Measurements from ENCODE around the gene GMDS. TPM values are rescaled to one million over a fixed set of nuclear protein-coding genes. Genes with fewer than 3 reads are reported as not detected.

GMDS gene
- total and polyA plus RNA-seq, 4 donors = 7.3 to 28.3 (median 16.1) TPM

GRCh38 chr6:1767481-1768246 lies 477.7 kb downstream of the GMDS start:
- WGBS, 2 donors = 61 to 75% methylated on average over 7 of the region's 7 CpGs
- H3K9ac ChIP-seq (ENCODE audit: insufficient read depth in 1 of 2, low read length in 2 of 2) = no peak overlapping the region
- no peak for ATAC-seq (ENCODE audit: insufficient read depth, low FRiP score)
- H3K36me3 ChIP-seq (ENCODE audit: control insufficient read depth in 4 of 4, insufficient read depth in 4 of 4, low read length in 4 of 4) = no peaks in the 10 kb centered on the region
- H3K4me1 ChIP-seq (ENCODE audit: control insufficient read depth in 5 of 5, insufficient read depth in 5 of 5, low read length in 5 of 5) = peaks cover 0 to 29% (median 5%) of the 10 kb centered on the region in 5 donors
- no peak for DNase-seq
- no peak for TF ChIP-seq CTCF (IDR thresholded peaks at IDR 0.05; ENCODE audit: control extremely low read depth, extremely low read depth)
- no peak overlapping the region for H3K4me3 ChIP-seq
- no peaks in the 10 kb centered on the region for H3K27me3 ChIP-seq (ENCODE audit: control insufficient read depth in 3 of 3, insufficient read depth in 3 of 3, low read length in 2 of 3)
- H3K9me3 ChIP-seq (ENCODE audit: control insufficient read depth in 4 of 4, insufficient read depth in 3 of 4, low read length in 3 of 4) = no peaks in the 10 kb centered on the region
- no peak overlapping the region for H3K27ac ChIP-seq (ENCODE audit: low read depth in 1 of 2, low read length in 1 of 2)

DNA sequence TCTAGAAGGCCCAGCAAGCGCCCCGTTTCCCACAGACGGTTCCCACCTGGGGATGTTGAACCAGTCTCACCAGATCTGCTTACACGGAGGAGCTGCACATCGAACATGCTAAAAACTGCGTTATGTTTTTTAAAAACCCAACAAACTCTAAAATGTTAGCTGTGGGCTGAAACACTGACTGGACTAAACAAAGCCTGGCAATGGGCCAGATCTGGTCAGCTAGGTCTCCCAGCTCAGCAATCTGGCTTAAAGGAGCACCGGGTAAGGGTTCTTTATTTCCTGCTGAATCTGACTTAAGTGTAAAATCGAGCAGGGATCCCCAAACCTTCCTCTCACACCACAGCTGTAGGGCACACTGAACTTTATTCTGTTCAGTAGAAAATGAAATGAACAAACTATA lies 478.8 kb downstream of the GMDS start:
- TF ChIP-seq CTCF (IDR thresholded peaks at IDR 0.05; ENCODE audit: control extremely low read depth, extremely low read depth) = no peak
- no peak overlapping the region for H3K27ac ChIP-seq (ENCODE audit: low read depth in 1 of 2, low read length in 1 of 2)
- H3K4me3 ChIP-seq = no peak overlapping the region
- peaks cover 1 to 32% (median 5%) of the 10 kb centered on the region in 5 donors for H3K4me1 ChIP-seq (ENCODE audit: control insufficient read depth in 5 of 5, insufficient read depth in 5 of 5, low read length in 5 of 5)
- H3K9me3 ChIP-seq (ENCODE audit: control insufficient read depth in 4 of 4, insufficient read depth in 3 of 4, low read length in 3 of 4) = no peaks in the 10 kb centered on the region
- H3K36me3 ChIP-seq (ENCODE audit: control insufficient read depth in 4 of 4, insufficient read depth in 4 of 4, low read length in 4 of 4) = no peaks in the 10 kb centered on the region
- 69 to 88% methylated on average over 8 of the region's 8 CpGs for WGBS, 2 donors
- no peak overlapping the region for H3K9ac ChIP-seq (ENCODE audit: insufficient read depth in 1 of 2, low read length in 2 of 2)
- no peaks in the 10 kb centered on the region for H3K27me3 ChIP-seq (ENCODE audit: control insufficient read depth in 3 of 3, insufficient read depth in 3 of 3, low read length in 2 of 3)
- ATAC-seq (ENCODE audit: insufficient read depth, low FRiP score) = no peak
- DNase-seq = peak in 2 of 3 donors; percentile 51 to 70

DNA sequence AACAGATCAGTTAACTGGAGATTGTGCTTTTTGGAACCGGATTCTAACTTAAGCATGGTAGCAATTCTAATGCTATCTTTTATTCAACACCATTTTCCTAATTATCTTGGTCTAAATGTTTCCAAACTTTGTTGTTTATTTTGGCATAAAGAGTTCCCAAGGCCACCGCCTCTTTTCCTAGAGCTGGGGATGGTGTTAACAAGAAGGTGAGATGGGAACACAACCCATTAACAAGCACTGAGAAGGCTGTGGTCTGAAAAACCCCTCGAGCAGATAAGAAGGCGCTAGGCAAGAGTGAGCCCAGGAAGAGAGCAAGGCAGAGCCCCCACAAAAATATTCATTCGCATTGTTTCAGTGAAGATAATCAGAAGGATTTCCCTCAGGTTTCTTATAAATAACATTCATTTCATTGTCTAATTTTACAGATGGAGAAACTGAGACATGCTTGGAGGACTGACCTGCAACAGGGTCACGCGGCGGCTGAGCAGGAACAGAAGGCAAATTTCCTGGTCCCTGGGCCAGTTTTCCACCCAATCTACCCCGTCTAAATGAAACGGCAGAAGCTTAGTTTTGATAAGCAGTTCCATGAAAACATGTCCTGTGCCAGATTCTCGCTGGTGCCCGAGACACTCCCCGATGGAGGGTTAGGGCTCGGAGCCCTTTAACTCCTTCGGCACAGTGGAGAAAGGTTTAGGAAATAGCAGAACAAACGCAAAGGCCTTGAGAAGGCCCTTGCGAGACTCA lies 480.1 kb downstream of the GMDS start:
- 83 to 90% methylated on average over 17 of the region's 17 CpGs for WGBS, 2 donors
- Histone ChIP-seq H3K27me3 (ENCODE audit: control insufficient read depth in 3 of 3, insufficient read depth in 3 of 3, low read length in 2 of 3) (no peaks in the 10 kb centered on the region), H3K9me3 (ENCODE audit: control insufficient read depth in 4 of 4, insufficient read depth in 3 of 4, low read length in 3 of 4) (no peaks in the 10 kb centered on the region), H3K4me3 (no peak overlapping the region), H3K4me1 (ENCODE audit: control insufficient read depth in 5 of 5, insufficient read depth in 5 of 5, low read length in 5 of 5) (peaks cover 1 to 43% (median 5%) of the 10 kb centered on the region in 5 donors), H3K36me3 (ENCODE audit: control insufficient read depth in 4 of 4, insufficient read depth in 4 of 4, low read length in 4 of 4) (no peaks in the 10 kb centered on the region), H3K9ac (ENCODE audit: insufficient read depth in 1 of 2, low read length in 2 of 2) (no peak overlapping the region), H3K27ac (ENCODE audit: low read depth in 1 of 2, low read length in 1 of 2) (no peak overlapping the region)
- no peak for ATAC-seq (ENCODE audit: insufficient read depth, low FRiP score)
- DNase-seq = no peak
- no peak for TF ChIP-seq CTCF (IDR thresholded peaks at IDR 0.05; ENCODE audit: control extremely low read depth, extremely low read depth)

Measured in lung (tissue), 12 donors.